ENCODE data around the gene LRRC37A3.
"Not testable (repeated sequence)": the region's sequence is repeated elsewhere in the genome, so short reads cannot be mapped to it uniquely, and the experiment has no call there.

LRRC37A3 gene

DNA sequence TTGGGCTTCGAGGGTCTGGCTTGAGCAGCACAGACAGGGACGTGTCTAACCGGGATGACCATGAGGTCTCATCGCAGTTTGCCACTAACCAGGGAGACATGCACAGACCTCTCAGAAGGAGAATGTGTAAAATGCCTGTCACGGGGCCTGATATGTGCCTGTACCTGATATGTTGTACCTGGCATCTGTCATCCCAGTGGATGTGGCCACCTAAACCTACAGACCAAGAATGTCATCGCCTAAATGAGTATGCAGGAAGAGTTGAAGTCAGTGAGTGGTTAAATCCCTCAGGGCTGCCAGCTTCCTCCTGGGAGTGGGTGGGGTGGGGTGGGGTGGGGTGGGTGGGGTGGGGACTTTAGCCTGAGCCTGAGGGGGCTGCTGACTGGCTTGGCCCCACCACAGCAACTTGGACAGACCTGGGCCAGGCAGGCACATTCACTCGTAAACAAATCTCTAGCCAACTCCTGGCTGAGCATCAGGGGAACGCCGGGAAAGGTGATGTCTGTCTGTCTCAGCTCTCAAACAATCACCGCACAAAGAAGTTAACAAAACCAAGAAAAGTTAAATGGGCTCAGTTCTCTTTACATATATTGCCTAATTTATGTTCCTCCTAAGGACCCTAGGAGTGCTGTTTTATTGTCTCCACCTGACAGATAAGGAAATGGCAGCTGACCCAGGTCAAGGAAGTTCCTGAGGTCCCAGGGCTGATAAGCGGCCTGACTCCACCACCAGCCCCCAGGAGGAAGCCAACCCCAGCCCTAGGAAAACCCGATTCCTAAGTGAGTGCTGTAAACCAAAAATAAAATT is 89.3 kb downstream of the LRRC37A3 start:
- DNase-seq = not testable (repeated sequence)

DNA sequence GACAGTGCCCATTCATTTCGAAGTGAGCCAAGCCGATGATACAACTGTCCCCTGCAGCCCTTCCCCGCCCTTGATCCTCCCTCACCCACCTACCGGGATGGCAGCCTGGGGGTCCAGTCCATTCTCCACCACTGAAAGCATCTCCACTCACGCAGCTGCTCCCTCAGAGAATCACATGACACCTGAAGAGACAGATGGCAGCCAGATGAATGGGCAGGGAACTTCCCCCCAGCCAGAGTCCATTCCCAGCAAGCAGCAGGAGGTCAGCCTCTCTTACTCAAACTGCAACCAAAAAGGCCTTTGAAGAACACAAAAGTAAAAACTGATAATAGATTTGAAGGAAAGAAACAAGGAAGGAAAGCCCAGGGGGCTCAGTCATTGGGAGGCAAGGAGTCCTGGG is 90.2 kb downstream of the LRRC37A3 start:
- DNase-seq = not testable (repeated sequence)

DNA sequence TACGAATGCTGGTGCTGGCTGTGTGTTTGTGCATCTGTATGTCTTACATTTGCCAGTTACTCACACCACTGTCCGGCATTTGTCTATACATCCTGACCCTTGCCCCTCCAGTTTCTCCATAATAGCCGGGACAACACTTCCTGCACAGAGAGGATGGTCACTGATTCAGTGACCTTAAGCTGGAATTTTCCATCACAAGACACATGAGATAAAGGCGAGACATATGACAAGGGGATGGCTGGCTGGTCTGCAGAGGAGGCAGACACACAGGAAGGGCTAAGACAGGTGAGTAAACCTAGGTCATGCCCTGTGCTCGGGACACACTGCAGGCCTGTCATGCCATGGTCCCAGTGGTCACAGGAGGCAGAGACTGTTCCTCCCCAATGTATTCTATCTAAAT is 100.4 kb downstream of the LRRC37A3 start:
- not testable (repeated sequence) for DNase-seq

DNA sequence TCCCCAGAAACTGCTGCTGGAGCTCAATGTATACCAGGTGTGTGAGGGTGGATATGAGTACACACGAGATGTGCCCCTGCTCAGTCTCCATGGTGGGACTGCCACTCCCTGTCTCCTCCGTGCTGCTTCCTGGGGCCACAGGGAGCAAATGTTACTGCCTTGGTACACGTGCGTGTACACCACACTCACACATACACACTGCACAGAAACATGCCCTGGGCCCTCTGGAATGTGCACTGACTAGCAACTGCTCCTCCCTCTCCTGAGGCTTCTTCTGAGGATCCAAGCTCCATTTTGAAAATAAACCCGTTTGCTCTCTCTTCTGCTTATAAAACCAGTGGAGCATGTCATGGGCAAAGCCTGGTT is 103.5 kb downstream of the LRRC37A3 start:
- DNase-seq = not testable (repeated sequence)

GRCh38 chr17:64814993-64815832 is 104.1 kb downstream of the LRRC37A3 start:
- not testable (repeated sequence) for DNase-seq

- DNase-seq = not testable (repeated sequence)
These were observed 110.9 kb downstream of the LRRC37A3 start for GRCh38 chr17:64808178-64808977.
